GM19239 (cell line): Measurements from ENCODE around the gene DHRS2.

ENCODE experiments used
- DNase-seq: peaks from one replicate; pipeline ENCODE4 v3.0.0; 2011; ENCODE audit warnings: low spot score; ENCODE audit not compliant: insufficient read length
- FAIRE-seq: peaks from 2 replicates; lab custom pipeline; 2011; peaks lifted over from hg19 to GRCh38; lab: Jason Lieb, UNC

DHRS2 gene

DNA sequence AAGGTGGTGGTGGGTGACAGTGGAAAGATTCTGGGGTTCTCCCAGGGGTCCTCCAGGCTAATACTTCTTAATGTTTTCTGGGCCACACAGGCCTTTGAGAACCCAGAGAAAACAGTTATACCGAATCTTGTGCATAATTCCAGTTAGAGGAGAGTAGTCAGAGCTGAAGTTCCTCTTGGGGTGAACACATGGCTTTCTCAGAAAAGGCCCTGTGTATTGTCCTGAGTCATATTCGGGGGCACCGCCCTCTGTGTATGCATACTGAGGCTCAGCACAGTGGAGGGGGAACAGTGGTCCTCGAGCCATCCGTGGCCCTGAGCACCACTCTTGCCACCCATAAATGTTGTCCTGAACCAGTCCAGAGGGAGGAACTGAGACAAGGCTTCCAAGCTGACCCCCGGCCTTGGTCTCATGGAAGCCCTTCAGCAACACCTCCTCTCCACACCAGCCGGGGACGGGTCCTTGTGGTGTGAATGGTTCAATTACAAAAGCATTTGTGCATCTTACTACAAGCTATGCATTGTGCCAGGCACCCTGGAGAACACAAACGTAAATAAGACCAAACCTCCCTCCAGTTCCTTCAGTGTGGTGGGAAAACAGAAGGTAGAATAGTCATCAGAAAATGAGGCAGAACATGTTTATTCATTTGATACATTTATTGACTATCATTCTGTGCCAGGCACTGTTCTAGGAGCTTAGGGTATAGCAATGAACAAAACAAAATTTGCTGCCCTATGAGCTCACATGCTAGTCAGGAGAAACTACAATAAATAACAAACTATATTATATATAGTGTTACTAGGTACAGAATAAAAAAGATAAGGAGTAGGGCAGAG lies 9.9 kb downstream of the DHRS2 start:
- no peak for FAIRE-seq
- DNase-seq = no peak

DNA sequence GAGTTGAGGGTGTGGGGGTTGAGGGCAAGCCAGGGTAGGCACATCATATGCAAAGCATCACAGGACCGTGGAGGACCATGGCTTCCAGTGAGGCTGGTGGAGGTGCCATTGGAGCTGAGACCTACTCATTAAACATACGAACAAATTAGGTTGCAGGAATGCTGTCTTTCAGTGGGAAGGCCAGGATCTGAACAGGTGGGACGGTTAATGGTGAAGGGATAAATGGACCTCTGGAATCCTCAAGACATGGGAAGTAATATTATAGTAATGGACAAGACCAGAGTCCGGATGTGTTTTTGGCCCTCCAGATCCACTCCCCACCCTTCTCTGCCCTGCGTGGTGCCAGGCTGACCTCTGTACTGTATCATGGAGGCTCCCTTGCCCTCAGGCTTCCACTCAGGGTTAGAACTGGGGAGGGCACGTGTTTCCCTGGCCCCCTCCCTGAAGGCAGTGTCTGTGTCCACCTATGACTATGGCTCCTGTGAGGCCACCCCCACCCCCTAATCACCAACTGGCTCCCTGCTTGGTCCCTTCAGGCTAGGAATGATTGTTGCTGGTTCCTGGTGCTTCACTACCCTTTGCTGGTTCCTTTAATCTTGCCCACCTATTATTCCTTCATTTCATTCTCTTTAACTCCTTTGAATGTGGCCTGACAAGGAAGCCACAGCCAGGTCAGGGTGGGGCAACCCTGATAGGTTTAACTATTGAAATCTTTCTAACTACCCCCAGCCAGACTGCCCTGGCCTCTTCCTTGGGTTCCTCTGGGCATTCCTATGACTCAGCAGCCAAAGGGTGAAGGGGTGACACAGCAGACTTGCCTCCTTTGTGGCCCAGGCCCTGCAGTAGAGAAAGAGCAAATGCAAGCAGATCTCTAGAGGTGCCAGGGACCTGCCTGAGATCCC lies 10.7 kb downstream of the DHRS2 start:
- no peak for DNase-seq
- FAIRE-seq = no peak

DNA sequence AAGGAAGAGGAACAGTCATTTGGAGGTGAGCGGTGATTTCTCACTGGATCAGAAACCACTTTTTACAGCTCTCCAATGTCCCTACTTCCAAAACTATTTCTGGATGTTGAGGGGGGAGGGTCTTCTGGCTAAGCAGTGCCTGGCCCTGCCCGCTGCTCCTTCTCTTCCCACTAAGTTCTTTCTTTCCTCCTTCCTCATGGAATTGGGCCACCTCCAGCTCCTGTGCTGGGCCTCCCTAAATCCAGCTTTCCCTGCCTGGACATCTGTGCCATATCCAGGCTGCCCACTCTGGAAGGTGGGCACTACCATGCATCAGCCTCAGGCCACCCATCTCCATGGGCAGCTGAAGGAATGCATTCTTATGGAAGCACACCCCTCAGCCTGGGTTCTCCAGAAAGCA lies 11.5 kb downstream of the DHRS2 start:
- DNase-seq = no peak
- no peak for FAIRE-seq

DNA sequence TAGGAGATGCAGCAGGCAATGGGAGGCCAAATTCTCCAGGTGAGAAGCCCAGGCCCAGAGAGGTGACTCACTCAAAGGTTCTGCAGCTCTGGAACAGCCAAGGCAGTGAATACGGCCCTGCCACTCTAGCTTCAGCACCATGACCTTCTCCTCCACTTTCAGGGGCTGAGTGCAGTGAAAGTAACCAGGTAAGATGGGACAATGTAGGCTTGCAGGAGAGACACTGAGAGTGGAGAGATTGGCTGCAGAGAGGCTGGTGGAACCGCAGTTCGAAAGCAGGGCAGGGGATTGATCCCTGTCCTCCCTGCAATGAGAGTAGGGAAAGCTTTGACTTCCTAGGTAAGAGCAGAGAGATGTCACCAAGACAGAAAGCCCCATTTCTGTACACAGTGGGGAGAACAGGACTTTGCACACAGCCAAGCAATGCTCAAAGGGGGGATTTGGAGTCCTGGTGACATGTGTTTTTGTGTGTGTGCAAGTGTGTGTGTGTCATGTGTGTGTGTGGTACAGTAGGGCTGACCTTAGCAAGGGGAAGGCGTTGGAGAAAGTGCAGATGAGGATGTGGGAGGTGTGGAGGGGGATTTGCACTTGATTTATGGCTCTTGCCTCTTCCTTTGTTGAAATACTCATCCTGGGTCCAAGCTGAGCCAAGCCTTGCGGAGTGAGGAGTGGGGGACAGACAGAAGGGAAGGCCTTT lies 12.7 kb downstream of the DHRS2 start:
- FAIRE-seq (no peak), DNase-seq (no peak)

DNA sequence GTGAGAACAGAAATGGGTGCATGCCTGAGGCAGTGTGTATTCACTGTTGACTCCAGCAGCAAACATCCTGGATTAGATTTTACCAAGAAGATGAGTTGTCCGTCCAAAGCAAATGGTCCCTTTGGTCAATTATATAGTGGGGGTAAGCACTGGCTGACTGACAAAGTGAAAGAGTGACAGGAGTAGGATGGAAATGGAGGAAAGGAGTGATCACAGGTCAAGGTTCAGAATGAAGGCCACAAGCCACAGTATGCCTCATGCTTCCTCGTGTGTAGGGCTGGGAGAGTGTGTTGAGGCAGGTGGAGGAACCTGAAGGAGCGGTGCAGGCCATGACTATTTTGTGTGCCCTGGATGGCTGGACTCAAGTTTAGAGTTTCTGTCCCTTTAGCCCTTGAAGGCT lies 14.3 kb downstream of the DHRS2 start:
- DNase-seq (no peak), FAIRE-seq (no peak)

DNA sequence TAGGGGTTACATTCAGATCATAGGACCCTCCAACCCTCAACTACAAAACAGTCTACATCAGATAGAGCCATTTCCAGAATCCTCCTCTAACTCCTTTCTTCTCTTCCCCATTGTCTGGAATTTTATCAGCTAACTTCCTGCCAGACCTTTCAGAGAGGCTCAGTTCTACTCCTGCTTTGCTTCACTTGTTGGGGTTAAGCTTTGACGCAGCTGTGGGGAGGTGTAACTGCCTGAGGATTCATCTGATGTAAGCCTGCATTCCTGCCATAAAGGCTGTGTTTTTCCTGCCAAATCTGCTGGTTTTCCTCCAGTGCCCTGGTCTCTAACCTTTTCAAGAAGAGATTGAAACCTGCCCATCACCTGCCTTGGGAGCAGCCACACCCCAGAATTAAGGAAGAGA lies 16.9 kb downstream of the DHRS2 start:
- DNase-seq = no peak

DNA sequence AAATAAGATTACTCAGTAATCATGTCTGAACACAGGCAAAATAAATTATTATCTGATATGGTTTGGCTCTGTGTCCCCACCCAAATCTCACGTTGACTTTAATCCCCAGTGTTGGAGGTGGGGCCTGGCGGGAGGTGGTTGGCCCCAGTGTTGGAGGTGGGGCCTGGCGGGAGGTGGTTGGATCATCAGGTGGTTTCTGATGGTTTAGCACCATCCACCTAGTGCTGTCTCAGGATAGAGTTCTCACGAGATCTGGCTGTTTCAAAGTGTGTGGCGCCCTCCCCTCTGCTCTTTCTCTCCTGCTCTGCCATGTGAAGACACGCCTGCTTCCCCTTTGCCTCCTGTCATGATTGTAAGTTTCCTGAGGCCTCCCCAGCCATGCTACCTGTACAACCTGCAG lies 18.1 kb downstream of the DHRS2 start:
- FAIRE-seq = no peak
- DNase-seq = no peak

More for the DNA sequence above, 16.9 kb downstream of the DHRS2 start:
- no peak for FAIRE-seq

DNA sequence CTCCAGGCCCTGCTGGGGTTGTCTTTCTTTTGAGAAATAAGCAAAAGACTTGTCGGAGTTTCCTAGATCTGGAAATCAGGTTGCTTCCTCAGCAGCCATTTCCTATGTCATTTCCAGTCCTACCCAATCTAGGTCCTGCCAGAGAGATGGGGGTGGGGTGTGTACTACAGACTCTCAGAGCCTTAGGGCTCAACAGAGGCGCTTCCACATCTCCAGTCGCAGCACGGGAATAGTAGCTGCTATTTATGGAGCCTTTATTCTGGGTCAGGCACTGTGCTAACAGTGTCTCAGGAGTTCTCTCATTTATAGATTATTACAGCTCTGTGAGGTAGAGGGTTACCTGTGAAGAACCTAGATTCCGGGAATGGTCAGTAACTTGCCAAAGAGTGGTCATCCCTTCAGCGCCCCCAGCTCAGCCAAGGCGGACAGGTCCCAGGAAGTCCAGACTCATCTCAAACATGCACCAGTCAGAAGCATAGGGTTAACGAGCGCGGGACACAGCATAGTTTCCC lies 21.9 kb downstream of the DHRS2 start:
- no peak for DNase-seq
- FAIRE-seq = no peak

DNA sequence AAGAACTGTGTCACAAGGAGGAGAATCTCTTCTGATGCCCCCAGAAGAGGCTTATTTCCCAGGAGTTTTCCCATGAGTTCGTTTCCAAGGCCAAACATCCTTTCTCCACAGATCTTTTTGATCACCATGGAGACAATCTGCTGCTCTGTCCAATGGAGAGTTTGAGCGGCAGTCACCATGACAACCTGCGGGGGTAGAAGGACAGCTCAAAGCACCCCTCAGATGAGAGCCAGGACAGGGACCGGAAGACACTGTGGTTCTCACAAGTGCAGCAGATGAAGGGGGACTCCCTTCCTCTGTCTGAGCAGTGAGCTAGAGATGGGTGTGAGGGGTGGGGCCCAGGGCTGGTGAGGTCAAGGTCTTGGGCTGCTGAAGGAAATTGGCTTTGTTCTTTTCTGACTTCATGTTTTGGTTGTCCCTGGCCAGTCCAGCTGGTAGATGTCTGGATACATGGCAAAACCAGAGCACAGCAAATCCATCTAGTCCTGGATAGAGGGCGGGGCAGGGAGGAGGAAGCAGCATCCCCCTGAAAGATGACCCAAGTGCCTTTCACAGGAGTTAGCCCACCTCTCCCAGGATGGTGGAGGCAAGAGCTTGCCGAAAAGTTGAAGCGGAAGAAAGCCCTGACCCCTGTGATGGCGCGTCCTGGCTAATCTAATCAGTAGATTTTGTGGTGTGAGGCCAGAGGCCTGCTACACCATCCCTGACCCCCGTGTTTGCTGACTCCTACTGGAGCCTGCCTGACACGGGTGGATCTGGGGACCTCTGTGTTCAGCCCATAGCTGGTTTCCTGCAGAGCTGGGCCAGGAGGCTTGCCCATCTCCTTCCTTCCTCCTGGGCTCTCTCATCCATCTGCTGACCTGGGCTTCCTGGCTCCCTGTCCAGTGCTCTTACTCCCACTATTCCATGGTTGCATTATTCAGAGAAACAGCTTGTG lies 24.4 kb downstream of the DHRS2 start:
- DNase-seq (no peak), FAIRE-seq (no peak)

DNA sequence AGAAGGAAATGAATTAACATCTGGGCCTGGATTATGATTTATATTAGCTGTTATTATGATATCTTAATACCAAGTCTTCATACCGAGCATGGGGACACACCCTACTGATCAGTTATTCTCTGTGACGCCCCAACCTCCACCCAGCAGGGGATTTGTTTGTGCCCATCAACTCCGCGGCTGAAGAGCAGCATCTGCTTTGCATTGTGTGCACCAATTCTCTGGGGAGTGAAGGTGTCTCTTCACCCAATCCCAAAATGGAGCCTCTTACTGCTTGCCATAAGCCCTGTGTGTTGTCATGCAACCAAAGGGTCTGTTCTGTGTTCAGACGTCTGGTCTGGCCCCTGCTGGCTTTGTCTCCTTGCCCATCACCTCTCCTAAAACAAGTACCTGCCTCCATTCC lies 25.4 kb downstream of the DHRS2 start:
- DNase-seq = no peak
- FAIRE-seq = no peak

DNA sequence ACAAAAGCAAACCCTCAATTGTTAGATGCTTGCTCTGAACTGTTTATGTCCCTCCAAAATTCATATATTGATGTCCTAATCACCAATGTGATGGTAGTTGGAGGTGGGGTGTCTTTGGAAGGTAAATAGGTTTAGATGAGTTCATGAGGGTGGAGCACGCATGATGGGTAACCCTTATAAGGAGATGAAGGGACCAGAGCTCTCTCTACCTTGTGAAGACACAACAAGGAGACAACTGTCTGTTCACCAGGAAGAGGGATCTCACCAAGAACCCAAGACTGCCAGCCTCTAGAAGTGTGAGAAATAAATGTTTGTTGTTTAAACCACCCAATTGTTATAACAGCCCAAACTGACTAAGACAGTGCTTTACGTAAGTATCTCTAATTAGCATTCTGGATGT lies 27.0 kb downstream of the DHRS2 start:
- no peak for FAIRE-seq

DNA sequence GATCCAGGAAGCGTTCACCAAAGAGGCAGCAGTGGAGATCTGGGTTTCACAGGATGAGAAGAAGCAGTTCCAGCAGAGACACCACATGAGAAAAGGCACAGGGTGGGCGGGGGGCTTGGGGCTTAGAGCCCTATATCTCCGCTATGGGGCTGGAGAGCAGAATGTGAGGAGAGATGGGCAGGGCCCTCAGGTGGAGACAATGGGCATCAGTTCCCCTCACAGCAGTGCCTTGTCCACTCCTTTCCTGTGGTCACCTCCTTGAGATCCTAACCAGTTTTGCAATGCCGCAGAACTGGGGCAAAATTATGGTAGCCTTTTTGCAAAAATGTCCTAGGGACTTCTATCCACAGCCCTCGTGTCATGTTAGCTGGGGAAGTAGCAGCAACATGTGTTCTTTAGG lies 27.5 kb downstream of the DHRS2 start:
- no peak for FAIRE-seq

More for the DNA sequence above, 27.0 kb downstream of the DHRS2 start:
- no peak for DNase-seq

DNA sequence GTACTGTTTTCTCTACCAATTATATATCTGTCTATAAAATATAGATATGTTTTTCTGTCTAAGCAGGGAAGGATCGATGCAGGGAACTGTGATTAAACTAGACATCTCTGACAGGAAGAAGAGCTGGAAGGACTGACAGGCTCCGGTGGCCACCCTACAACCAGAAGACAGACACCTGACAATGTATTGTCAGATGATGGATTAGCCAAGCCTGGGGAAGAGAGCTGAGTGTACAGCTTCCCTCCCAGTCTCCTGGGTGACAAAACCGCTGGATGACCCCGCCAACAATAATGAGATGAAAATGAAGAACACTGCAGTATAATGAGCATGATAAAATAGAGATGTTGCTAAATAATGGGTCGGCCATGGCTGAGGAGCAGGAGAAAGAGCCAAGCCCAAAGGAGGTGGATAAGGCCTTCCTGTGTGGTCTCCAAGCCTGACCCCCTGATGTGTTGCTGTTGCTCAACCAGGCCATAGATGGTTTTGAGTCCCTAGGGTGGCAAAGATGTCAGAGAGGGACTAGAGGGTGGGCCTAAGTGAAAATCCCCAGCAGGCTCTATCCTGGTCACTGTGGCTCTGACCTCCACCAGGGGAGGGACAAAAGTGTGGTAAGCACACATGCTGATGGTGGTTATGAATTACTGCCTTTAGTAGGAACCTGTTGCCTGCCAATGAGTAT lies 28.2 kb downstream of the DHRS2 start:
- FAIRE-seq = no peak

More for the DNA sequence above, 27.5 kb downstream of the DHRS2 start:
- DNase-seq = no peak

DNA sequence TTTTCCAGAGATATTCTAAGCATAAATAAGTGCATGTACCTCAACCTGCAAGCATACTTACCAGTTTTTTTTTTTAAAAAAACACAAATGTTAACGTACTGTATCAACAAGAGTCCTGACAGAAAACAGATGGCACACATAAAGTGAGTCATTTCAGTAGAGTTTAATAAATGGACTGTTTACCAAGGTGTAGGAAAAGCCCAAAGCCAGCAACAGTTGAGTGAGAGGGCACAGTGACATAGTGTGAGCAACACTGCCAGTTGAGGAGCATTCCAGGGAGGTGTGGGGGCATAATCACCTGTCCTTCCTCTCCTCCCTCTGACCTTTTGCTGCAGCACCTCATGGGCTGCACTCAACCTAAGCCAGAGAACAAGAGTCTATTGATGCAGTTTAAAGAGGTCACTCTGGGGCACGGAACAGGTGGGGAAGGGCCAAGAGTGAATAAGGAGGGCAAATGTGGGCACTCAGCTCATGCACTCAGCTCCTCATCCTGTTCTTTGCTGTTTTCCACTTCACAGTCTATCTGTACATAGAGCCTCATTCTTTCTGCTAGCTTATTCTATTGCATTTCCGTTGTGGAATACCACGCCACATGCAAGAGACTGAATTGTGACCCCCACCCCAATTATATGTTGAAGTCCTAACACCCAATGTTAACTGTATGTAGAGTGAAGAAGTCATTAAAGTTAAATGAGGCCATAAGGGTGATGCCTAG lies 29.3 kb downstream of the DHRS2 start:
- DNase-seq = no peak
- FAIRE-seq = no peak

More for the DNA sequence above, 28.2 kb downstream of the DHRS2 start:
- DNase-seq = no peak

DNA sequence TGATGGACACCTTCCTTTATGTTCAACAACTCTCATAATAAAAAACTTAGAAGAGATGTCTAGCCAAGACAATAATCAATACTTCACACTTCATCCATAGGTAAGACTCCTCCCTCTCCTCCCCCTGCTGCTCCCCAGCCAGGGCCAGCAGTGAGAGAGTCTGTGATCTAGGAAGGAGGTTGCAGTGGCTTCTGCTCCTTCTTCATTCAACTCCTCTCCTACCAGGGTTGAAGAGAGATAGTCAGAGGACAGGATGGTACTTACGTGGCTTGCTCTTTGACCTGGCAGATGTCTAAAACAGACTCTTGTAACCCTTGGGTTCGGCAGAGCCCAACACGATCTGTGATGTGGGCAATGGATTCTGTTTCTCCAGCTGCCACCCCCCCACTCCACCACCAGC lies 31.0 kb downstream of the DHRS2 start:
- FAIRE-seq = no peak
- DNase-seq = no peak

DNA sequence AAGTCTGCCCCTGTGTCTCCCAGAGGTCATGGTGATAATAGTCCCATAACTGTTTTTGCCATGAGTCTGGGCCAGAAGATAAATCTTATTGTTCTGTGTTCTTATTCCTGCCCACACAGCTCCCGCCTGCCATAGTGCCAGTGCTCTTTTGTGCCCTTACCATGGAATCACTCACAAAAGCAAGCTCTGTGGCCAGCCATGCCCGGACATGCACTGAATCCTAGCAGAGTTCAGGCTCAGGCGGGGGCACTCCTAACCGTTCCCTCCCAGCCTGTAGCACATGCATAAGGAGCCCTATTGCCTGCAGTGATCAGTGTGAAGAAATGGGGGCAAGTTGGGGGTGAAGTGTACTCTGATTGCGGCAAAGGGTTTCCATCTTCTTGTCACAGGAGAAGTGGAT lies 33.3 kb downstream of the DHRS2 start:
- DNase-seq = no peak
- FAIRE-seq = no peak

DNA sequence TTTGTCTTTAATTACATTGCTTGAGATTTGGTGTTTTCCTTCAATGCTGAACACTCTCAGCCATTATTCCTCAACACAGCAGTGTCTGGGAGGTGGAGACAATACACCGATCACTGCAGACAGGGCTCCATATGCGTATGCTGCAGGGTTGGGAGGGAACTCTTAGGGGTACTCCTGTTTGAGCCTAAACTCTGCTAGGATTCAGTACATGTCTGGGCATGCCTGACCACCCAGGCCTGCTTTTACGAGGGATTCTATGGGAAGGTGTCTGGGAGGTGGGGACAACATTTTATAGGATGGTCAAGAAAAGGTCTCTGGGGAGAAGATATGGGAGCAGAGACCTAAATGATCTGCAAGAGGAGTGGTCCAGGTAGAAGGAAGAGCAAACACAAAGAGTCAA lies 34.3 kb downstream of the DHRS2 start:
- no peak for DNase-seq
- FAIRE-seq = no peak

DNA sequence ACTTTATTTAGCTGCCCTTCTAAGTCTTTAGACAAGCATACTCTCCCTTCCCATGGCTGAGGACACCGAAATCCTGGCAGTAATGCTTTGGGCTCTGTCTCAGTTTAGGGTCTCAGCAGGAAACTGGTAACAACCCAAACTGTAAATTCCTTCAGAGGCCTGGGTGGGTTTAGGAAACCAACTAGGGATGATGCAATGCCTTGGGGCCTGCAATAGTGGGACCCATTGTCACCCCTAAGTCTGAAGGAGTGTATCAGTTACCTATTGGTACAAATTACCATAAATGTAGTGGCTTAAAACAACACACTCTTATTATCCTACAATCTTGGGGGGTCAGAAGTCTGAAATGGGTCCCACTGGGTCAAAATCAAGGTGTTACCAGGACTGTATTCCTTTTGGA lies 36.0 kb downstream of the DHRS2 start:
- DNase-seq = no peak
- no peak for FAIRE-seq
